Measurements from ENCODE around the gene IMPDH1. TPM values are rescaled to one million over a fixed set of nuclear protein-coding genes. Genes with fewer than 3 reads are reported as not detected.

The IMPDH1 gene
- total and polyA plus RNA-seq, 4 donors = 2.4 to 11.1 (median 5.2) TPM

- peak; percentile 16 for TF ChIP-seq CTCF (IDR thresholded peaks at IDR 0.05; ENCODE audit: low read depth, low read length, missing input control)
Observed at GRCh38 chr7:128455543-128456254, 45.9 kb upstream of the IMPDH1 start, which contains the start of gene HILPDA (continued).

- no peak for TF ChIP-seq SP1 (IDR thresholded peaks at IDR 0.05)
- TF ChIP-seq HNF4G (IDR thresholded peaks at IDR 0.05) = no peak
- no peak for TF ChIP-seq ZBTB33 (IDR thresholded peaks at IDR 0.05)
- TF ChIP-seq ATF3 (IDR thresholded peaks at IDR 0.05) = no peak
- TF ChIP-seq GABPA (IDR thresholded peaks at IDR 0.05 in 1 of 2, conservative IDR thresholded peaks at IDR 0.05 in 1 of 2) = no peak
- TF ChIP-seq REST (IDR thresholded peaks at IDR 0.05) = no peak
- no peak for TF ChIP-seq FOXA1 (IDR thresholded peaks at IDR 0.05)
- TF ChIP-seq TAF1 (conservative IDR thresholded peaks at IDR 0.05) = no peak
- no peak for TF ChIP-seq EGR1 (IDR thresholded peaks at IDR 0.05; ENCODE audit: low read depth in 2 of 2)
- TF ChIP-seq JUND (IDR thresholded peaks at IDR 0.05) = no peak
- TF ChIP-seq NR2F2 (IDR thresholded peaks at IDR 0.05) = no peak
- no peak for TF ChIP-seq FOXA2 (IDR thresholded peaks at IDR 0.05)
- no peak for TF ChIP-seq RXRA (IDR thresholded peaks at IDR 0.05)
- Histone ChIP-seq H3K27me3 (ENCODE audit: control insufficient read depth in 4 of 4, insufficient read depth in 4 of 4, low read length in 3 of 4) (no peaks in the 10 kb centered on the region), H3K27ac (ENCODE audit: low read depth in 1 of 2, low read length in 2 of 2) (peak overlapping the region; percentile 96 to 99), H3K36me3 (ENCODE audit: control insufficient read depth in 4 of 4, insufficient read depth in 3 of 4, low read depth in 1 of 4, low read length in 3 of 4) (no peaks in the 10 kb centered on the region), H3K9me3 (ENCODE audit: control insufficient read depth in 4 of 4, low read length in 3 of 4) (no peaks in the 10 kb centered on the region), H3K4me1 (ENCODE audit: control insufficient read depth in 4 of 4, insufficient read depth in 4 of 4, low read length in 3 of 4) (peaks cover 4 to 30% (median 11%) of the 10 kb centered on the region in 4 donors), H3K4me3 (ENCODE audit: low read depth in 1 of 3, low read length in 3 of 3) (peak overlapping the region; percentile 52 to 75 (median 73)), H3K9ac (ENCODE audit: low read depth in 1 of 2, low read length in 2 of 2) (peak overlapping the region; percentile 62 to 97)
- DNase-seq (ENCODE audit: low spot score) = no peak
- WGBS = 50% methylated on average over 25 of the region's 25 CpGs
Observed at GRCh38 chr7:128454808-128455542, 45.2 kb upstream of the IMPDH1 start.
